Tibial artery (tissue), 4 donors: Measurements from ENCODE around the gene SREBF1.

ENCODE experiments used
- DNase-seq, 2 donors: peaks; one replicate each; pipeline ENCODE4 v3.0.0-alpha.2; 2019
- H3K27ac ChIP-seq, 2 donors: fragments of 200-600 bp; sonication (generic) in 1 of 2; 1 replicate in 1 of 2; 2 replicates in 1 of 2; pipeline ENCODE4 v1.5.1; 2018 to 2019; ENCODE audit warnings: mild to moderate bottlenecking in 1 of 2
- H3K27me3 ChIP-seq, 2 donors: fragments of 200-600 bp; sonication (generic) in 1 of 2; one replicate each; pipeline versions ENCODE4 v1.5.1 to v1.6.0; 2016 to 2019
- H3K36me3 ChIP-seq, 3 donors: fragments of 200-600 bp; sonication (generic) in 2 of 3; one replicate each; pipeline ENCODE4 v1.5.1; 2016 to 2019; ENCODE audit warnings: mild to moderate bottlenecking in 2 of 3
- H3K4me1 ChIP-seq, 4 donors: fragments of 200-600 bp; sonication (generic) in 2 of 4; 1 replicate in 3 of 4; 2 replicates in 1 of 4; pipeline ENCODE4 v1.5.1; 2016 to 2019
- H3K4me3 ChIP-seq, 2 donors: fragments of 200-600 bp; sonication (generic) in 1 of 2; 1 replicate in 1 of 2; 2 replicates in 1 of 2; pipeline ENCODE4 v1.5.1; 2018 to 2019; ENCODE audit warnings: mild to moderate bottlenecking in 2 of 2
- H3K9me3 ChIP-seq, 3 donors: fragments of 200-600 bp; sonication (generic) in 1 of 3; one replicate each; pipeline ENCODE4 v1.5.1; 2016 to 2019
- intact Hi-C: fragments of 100-400 bp; cut with DNase I; formaldehyde crosslinking; loops from one replicate; pipeline ENCODE4 v1.15.0; 2023; ENCODE audit warnings: low total_unique reads
- TF ChIP-seq, protein P1 (sequence below), 2 experiments: fragments of 200-600 bp in 1 of 2; fragments of 450-650 bp in 1 of 2; IDR thresholded peaks; one replicate each; pipeline ENCODE4 v1.5.1; 2017 to 2019; ENCODE audit warnings: antibody characterized with exemption in 2 of 2, mild to moderate bottlenecking in 1 of 2, moderate library complexity in 1 of 2

SREBF1 gene

DNA sequence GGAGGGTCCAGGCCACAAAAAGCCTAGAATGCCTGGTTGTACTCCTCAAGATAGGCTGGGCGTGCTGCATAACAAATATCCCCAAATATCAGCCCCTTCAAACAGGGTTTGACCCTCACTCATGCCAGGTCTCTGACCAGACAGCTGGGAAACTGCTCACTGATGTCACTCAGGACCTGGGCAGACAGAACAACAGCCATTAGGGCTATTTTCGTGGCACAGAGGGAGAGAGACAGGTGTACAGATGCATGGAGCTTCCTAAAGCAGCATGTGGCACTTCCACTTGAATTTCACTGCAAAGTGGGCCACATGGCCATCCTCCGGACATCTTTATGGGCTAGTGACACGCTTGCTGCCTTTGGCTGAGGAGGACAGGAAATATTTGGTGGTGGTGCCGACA is 73.1 kb downstream of the SREBF1 start:
- no peak for DNase-seq
- no peak overlapping the region for H3K27ac ChIP-seq
- H3K27me3 ChIP-seq, result no peaks in the 10 kb centered on the region
- TF ChIP-seq, protein P1, sequence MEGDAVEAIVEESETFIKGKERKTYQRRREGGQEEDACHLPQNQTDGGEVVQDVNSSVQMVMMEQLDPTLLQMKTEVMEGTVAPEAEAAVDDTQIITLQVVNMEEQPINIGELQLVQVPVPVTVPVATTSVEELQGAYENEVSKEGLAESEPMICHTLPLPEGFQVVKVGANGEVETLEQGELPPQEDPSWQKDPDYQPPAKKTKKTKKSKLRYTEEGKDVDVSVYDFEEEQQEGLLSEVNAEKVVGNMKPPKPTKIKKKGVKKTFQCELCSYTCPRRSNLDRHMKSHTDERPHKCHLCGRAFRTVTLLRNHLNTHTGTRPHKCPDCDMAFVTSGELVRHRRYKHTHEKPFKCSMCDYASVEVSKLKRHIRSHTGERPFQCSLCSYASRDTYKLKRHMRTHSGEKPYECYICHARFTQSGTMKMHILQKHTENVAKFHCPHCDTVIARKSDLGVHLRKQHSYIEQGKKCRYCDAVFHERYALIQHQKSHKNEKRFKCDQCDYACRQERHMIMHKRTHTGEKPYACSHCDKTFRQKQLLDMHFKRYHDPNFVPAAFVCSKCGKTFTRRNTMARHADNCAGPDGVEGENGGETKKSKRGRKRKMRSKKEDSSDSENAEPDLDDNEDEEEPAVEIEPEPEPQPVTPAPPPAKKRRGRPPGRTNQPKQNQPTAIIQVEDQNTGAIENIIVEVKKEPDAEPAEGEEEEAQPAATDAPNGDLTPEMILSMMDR (IDR thresholded peaks at IDR 0.05), result no peak
- peaks cover 0 to 6% (median 0%) of the 10 kb centered on the region in 3 donors for H3K36me3 ChIP-seq
- peaks cover 0 to 13% (median 0%) of the 10 kb centered on the region in 4 donors for H3K4me1 ChIP-seq
- intact Hi-C loops, result no loop called here
- H3K9me3 ChIP-seq, result no peaks in the 10 kb centered on the region
- H3K4me3 ChIP-seq, result no peak overlapping the region

GRCh38 chr17:17763136-17763535 is 73.7 kb downstream of the SREBF1 start:
- no peaks in the 10 kb centered on the region for H3K27me3 ChIP-seq
- TF ChIP-seq, protein P1 (IDR thresholded peaks at IDR 0.05), result no peak
- H3K4me1 ChIP-seq, result peaks cover 0 to 8% (median 0%) of the 10 kb centered on the region in 4 donors
- intact Hi-C loops, result no loop called here
- H3K9me3 ChIP-seq, result no peaks in the 10 kb centered on the region
- no peak for DNase-seq
- no peak overlapping the region for H3K4me3 ChIP-seq
- H3K27ac ChIP-seq, result no peak overlapping the region
- peaks cover 0 to 6% (median 0%) of the 10 kb centered on the region in 3 donors for H3K36me3 ChIP-seq

DNA sequence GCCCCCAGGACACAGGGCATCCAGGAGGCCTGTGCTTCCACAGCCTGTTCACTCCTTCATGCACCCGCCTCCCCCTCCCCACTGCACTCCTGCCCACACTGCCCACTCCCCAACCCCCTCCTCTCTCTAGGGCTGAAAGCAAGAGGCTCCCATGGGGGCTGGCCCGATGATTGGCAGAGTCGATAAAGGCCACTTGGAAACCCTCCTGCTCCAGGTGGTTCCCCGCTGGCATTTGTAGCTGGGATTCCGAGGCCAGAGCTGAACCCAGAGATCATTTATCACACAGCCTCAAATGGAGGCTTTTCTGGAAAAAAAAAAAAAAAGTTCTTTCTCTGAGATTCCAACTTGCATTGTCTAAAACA is 74.1 kb downstream of the SREBF1 start:
- intact Hi-C loops, result no loop called here
- H3K27ac ChIP-seq, result no peak overlapping the region

More for the DNA sequence above, 74.1 kb downstream of the SREBF1 start:
- H3K36me3 ChIP-seq, result peaks cover 0 to 6% (median 0%) of the 10 kb centered on the region in 3 donors
- no peaks in the 10 kb centered on the region for H3K27me3 ChIP-seq
- no peak for DNase-seq
- peaks cover 0 to 4% (median 0%) of the 10 kb centered on the region in 4 donors for H3K4me1 ChIP-seq
- TF ChIP-seq, protein P1 (IDR thresholded peaks at IDR 0.05), result no peak
- no peaks in the 10 kb centered on the region for H3K9me3 ChIP-seq
- no peak overlapping the region for H3K4me3 ChIP-seq
